Upper lobe of left lung (tissue), 6 donors: ENCODE data around the gene LHFPL2. TPM values are rescaled to one million over a fixed set of nuclear protein-coding genes. Genes with fewer than 3 reads are reported as not detected.
A peak's percentile ranks its signal among the peaks of the same experiment; 100 is the strongest.

Source experiments
- ATAC-seq, 2 donors: fragments of 200-7000 bp; cut with Tn5 transposase; one replicate each; pipeline ENCODE4 v1.9.1; 2022; ENCODE audit warnings: mild to moderate bottlenecking in 2 of 2, moderate library complexity in 2 of 2; ENCODE audit not compliant: low FRiP score in 2 of 2
- DNase-seq, 2 donors: peaks; one replicate each; pipeline ENCODE4 v3.0.0-alpha.2; 2019 to 2020
- H3K27ac ChIP-seq, 4 donors: fragments of 200-600 bp; sonication (generic); one replicate each; pipeline ENCODE4 v1.5.1; 2016 to 2019
- H3K27me3 ChIP-seq, 4 donors: fragments of 200-600 bp; sonication (generic); one replicate each; pipeline ENCODE4 v1.5.1; 2017 to 2019
- H3K36me3 ChIP-seq, 4 donors: fragments of 200-600 bp; sonication (generic); one replicate each; pipeline ENCODE4 v1.5.1; 2016 to 2019
- H3K4me1 ChIP-seq, 4 donors: fragments of 200-600 bp; sonication (generic); one replicate each; pipeline ENCODE4 v1.5.1; 2018 to 2019
- H3K4me3 ChIP-seq, 4 donors: fragments of 200-600 bp; sonication (generic); one replicate each; pipeline ENCODE4 v1.5.1; 2017 to 2019; ENCODE audit warnings: mild to moderate bottlenecking in 2 of 4, moderate library complexity in 1 of 4
- H3K9me3 ChIP-seq, 4 donors: fragments of 200-600 bp; sonication (generic); one replicate each; pipeline ENCODE4 v1.5.1; 2018 to 2019
- CTCF ChIP-seq, 6 experiments: fragments of 450-650 bp in 4 of 6; fragments of 200-600 bp in 2 of 6; sonication (generic) in 2 of 6; IDR thresholded peaks; one replicate each; pipeline ENCODE4 v1.5.1; 2016 to 2019; ENCODE audit warnings: antibody characterized with exemption in 6 of 6
- EP300 ChIP-seq, 4 donors: sonication (generic); formaldehyde crosslinking; IDR thresholded peaks; one replicate each; pipeline ENCODE4 v1.5.1; 2017; ENCODE audit warnings: antibody characterized with exemption in 4 of 4, control low read depth in 2 of 4
- POLR2A ChIP-seq, 4 donors: fragments of 450-650 bp; IDR thresholded peaks; one replicate each; pipeline ENCODE4 v1.5.1; 2016 to 2017; ENCODE audit warnings: antibody characterized with exemption in 4 of 4, mild to moderate bottlenecking in 2 of 4
- POLR2AphosphoS5 ChIP-seq, 2 donors: sonication (generic); formaldehyde crosslinking; IDR thresholded peaks; one replicate each; pipeline ENCODE4 v1.5.1; 2017; ENCODE audit warnings: antibody characterized with exemption in 2 of 2
- WGBS, 2 donors: methylation state at CpG; one replicate each; pipeline ENCODE4 v1.1.5; 2017 to 2018; 5-methylcytosine and 5-hydroxymethylcytosine counted together
- total RNA-seq, 6 donors: library from RNA; depleted of rRNA in 4 of 6; stranded (reverse); fragments of >200 nt in 4 of 6; gene quantifications; one replicate each; pipeline versions ENCODE4 v1.1.0 to v1.2.1, GENCODE V29; 2016 to 2021
- donor health status: DM: no; HTN: no; CAD: no; lungs with moderate emphysema.
- donor health status: DM: no; HTN: yes; CAD: no; lungs with severe emphysema.

Gene LHFPL2
- total RNA-seq, 6 donors from 2014 or later = 17.3 to 69.5 (median 32.9) TPM

GRCh38 chr5:78501411-78502352, 146.9 kb downstream of the LHFPL2 start:
- peak overlapping the region in 2 of 4 donors; percentile 10 to 32 for H3K27ac ChIP-seq
- no peaks in the 10 kb centered on the region for H3K36me3 ChIP-seq
- no peaks in the 10 kb centered on the region for H3K27me3 ChIP-seq
- DNase-seq (no peak), ATAC-seq (no peak)
- TF ChIP-seq POLR2AphosphoS5 (IDR thresholded peaks at IDR 0.05) (no peak), CTCF (IDR thresholded peaks at IDR 0.05) (no peak), POLR2A (IDR thresholded peaks at IDR 0.05) (no peak), EP300 (IDR thresholded peaks at IDR 0.05) (no peak)
- no peaks in the 10 kb centered on the region for H3K9me3 ChIP-seq
- H3K4me3 ChIP-seq = peak overlapping the region in 1 of 4 donors; percentile 8
- peaks cover 30 to 47% (median 41%) of the 10 kb centered on the region in 4 donors for H3K4me1 ChIP-seq
- WGBS, 2 donors = 47 to 60% methylated on average over 9 of the region's 9 CpGs

GRCh38 chr5:78500871-78501270, 147.7 kb downstream of the LHFPL2 start:
- Histone ChIP-seq H3K9me3 (no peaks in the 10 kb centered on the region), H3K27ac (peak overlapping the region in 2 of 4 donors; percentile 10 to 32), H3K27me3 (no peaks in the 10 kb centered on the region), H3K36me3 (no peaks in the 10 kb centered on the region), H3K4me3 (no peak overlapping the region), H3K4me1 (peaks cover 33 to 52% (median 46%) of the 10 kb centered on the region in 4 donors)
- WGBS, 2 donors = 88 to 92% methylated on average over 5 of the region's 5 CpGs
- no peak for TF ChIP-seq CTCF (IDR thresholded peaks at IDR 0.05)
- TF ChIP-seq EP300 (IDR thresholded peaks at IDR 0.05) = no peak
- TF ChIP-seq POLR2AphosphoS5 (IDR thresholded peaks at IDR 0.05) = no peak
- no peak for TF ChIP-seq POLR2A (IDR thresholded peaks at IDR 0.05)
- no peak for ATAC-seq
- DNase-seq = no peak

- ATAC-seq (no peak), DNase-seq (no peak)
- Histone ChIP-seq H3K4me1 (peaks cover 26 to 49% (median 41%) of the 10 kb centered on the region in 4 donors), H3K27ac (no peak overlapping the region), H3K9me3 (no peaks in the 10 kb centered on the region), H3K4me3 (no peak overlapping the region), H3K36me3 (no peaks in the 10 kb centered on the region), H3K27me3 (no peaks in the 10 kb centered on the region)
- TF ChIP-seq EP300 (IDR thresholded peaks at IDR 0.05) (no peak), CTCF (IDR thresholded peaks at IDR 0.05) (no peak)
- 73 to 83% methylated on average over 2 of the region's 2 CpGs for WGBS, 2 donors
Measured at GRCh38 chr5:78500028-78500427, 148.5 kb downstream of the LHFPL2 start.

GRCh38 chr5:78499485-78499884, 149.1 kb downstream of the LHFPL2 start:
- no peaks in the 10 kb centered on the region for H3K36me3 ChIP-seq
- ATAC-seq = no peak
- no peak for DNase-seq
- 65 to 67% methylated on average over 1 of the region's 1 CpG for WGBS, 2 donors
- peaks cover 21 to 45% (median 36%) of the 10 kb centered on the region in 4 donors for H3K4me1 ChIP-seq
- H3K27me3 ChIP-seq = no peaks in the 10 kb centered on the region
- H3K4me3 ChIP-seq = no peak overlapping the region
- TF ChIP-seq POLR2A (IDR thresholded peaks at IDR 0.05) = no peak
- no peak for TF ChIP-seq POLR2AphosphoS5 (IDR thresholded peaks at IDR 0.05)
- TF ChIP-seq EP300 (IDR thresholded peaks at IDR 0.05) = no peak
- no peak for TF ChIP-seq CTCF (IDR thresholded peaks at IDR 0.05)
- no peaks in the 10 kb centered on the region for H3K9me3 ChIP-seq
- H3K27ac ChIP-seq = no peak overlapping the region
